Heart left ventricle (tissue), 13 donors: ENCODE data around the gene KRT15.

Experiments used
- POLR2A ChIP-seq, 2 donors: fragments of 450-650 bp; IDR thresholded peaks; one replicate each; pipeline ENCODE4 v1.6.1; 2017; ENCODE audit warnings: antibody characterized with exemption in 2 of 2, mild to moderate bottlenecking in 2 of 2, moderate library complexity in 2 of 2
- TF ChIP-seq, protein P1 (sequence below), 12 donors: fragments of 200-600 bp; sonication (generic) in 4 of 12; IDR thresholded peaks; one replicate each; pipeline versions ENCODE4 v1.5.0 to v1.8.0; 2018 to 2022; ENCODE audit warnings: antibody characterized with exemption in 12 of 12, mild to moderate bottlenecking in 5 of 12
- donor health status: ischemic (EF 13 %, LVEDD 7.1; RV severe dilation, severe dysfunction).
- donor health status: DM: no; HTN: yes; CAD: no.
- donor health status: DM: no; HTN: no; CAD: no.
- donor health status: ischemic (EF 25% LVEDD 6.9; RV normal size, moderate dysfunction).
- donor health status: ischemic (EF 25% LVEDD 5.7; RV mildly dilated, moderate dysfunction).
- donor health status: ischemic (EF 35%, LVEDD 5.7; RV mildly dilated, moderate dysfunction).
- donor health status: nonischemic (EF 11% LVEDD 7.7; RV severe dilation, severe dysfunction).
- donor health status: DM: yes; HTN: yes; CAD: no.
- donor health status: PGD.
- donor health status: ischemic (EF 29% LVEDD 5.4; RV normal size, mild dysfunction).
- donor health status: nonischemic (EF 23%, LVEDD 6.1; RV moderate dilation, normal function).

DNA sequence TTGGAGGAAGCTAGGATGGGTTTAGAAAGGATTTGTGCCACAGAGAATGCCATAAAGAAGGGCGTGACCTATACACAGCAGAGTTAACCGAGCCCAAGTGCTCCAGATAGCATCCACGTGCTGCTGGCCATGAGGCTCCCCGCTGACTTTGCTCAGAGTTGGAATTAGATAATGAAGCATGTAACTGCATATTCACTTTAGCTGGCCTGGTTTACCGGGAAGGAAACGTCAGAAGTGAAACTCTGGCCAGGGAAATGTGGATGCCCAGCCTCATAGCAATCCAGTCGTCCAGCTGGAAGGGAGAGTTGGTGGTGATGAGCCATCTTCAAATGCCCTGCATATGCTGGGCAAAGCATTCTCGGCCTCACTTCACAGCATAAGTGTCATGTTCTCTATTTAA lies 43.8 kb downstream of the KRT15 start:
- TF ChIP-seq, protein P1, sequence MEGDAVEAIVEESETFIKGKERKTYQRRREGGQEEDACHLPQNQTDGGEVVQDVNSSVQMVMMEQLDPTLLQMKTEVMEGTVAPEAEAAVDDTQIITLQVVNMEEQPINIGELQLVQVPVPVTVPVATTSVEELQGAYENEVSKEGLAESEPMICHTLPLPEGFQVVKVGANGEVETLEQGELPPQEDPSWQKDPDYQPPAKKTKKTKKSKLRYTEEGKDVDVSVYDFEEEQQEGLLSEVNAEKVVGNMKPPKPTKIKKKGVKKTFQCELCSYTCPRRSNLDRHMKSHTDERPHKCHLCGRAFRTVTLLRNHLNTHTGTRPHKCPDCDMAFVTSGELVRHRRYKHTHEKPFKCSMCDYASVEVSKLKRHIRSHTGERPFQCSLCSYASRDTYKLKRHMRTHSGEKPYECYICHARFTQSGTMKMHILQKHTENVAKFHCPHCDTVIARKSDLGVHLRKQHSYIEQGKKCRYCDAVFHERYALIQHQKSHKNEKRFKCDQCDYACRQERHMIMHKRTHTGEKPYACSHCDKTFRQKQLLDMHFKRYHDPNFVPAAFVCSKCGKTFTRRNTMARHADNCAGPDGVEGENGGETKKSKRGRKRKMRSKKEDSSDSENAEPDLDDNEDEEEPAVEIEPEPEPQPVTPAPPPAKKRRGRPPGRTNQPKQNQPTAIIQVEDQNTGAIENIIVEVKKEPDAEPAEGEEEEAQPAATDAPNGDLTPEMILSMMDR (IDR thresholded peaks at IDR 0.05): no peak
- TF ChIP-seq POLR2A (IDR thresholded peaks at IDR 0.05): no peak
